Putamen (tissue), 1 donor: ENCODE results near the gene PARP16.
"Not testable (repeated sequence)": the region's sequence is repeated elsewhere in the genome, so short reads cannot be mapped to it uniquely, and the experiment has no call there.

Experiments used
- DNase-seq: peaks from one replicate; pipeline ENCODE4 v3.0.0-alpha.2; 2016; ENCODE audit warnings: low spot score

PARP16 gene

DNA sequence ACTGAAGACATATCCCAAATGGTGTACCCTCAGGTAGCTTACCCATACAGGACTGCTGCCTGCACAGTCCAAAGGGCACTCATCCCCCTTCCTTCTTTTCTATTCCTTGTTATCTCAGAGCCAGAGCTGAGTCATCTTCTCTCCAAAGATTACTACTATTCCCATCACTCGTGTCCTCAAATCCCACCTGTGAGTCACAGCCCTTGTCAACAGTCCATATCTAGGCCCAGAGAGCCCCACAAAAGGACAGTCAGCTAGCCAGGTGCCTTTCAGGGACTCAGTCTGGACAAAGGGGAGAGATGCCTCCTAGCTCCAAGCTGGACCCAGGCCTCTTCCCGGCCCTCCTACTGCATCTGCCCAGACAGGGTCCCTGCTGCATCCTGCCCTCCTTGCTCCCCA lies 11.0 kb downstream of the PARP16 start:
- DNase-seq = no peak

DNA sequence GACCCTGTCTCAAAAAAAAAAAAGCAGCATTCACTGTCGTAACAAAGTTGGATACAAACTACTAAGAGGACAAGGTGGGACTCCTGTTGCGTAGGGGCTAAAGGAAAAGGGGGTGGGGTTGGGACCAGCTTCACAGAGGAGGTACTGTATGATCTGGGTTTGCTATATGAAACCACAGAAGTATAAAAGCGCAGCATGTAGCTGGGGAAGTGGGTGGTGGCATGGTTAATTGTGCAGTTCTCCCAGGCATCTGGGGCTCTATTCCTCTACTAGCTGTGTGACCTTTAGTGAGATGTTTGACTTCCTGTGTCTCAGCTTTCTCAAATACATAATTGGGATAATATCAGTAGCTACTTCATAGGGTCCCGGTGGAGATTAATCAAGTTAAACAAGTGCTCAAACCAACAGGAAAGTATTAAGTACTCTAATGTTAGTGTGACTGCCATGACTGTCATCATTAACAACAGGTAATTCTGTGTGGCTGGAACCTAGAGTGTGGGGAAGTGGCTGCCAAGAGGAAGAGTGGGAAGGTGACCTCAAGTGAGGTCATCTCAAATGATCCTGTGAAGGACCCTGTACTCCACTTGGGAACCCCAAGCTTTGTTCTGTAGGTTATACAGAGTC lies 11.5 kb downstream of the PARP16 start:
- no peak for DNase-seq

DNA sequence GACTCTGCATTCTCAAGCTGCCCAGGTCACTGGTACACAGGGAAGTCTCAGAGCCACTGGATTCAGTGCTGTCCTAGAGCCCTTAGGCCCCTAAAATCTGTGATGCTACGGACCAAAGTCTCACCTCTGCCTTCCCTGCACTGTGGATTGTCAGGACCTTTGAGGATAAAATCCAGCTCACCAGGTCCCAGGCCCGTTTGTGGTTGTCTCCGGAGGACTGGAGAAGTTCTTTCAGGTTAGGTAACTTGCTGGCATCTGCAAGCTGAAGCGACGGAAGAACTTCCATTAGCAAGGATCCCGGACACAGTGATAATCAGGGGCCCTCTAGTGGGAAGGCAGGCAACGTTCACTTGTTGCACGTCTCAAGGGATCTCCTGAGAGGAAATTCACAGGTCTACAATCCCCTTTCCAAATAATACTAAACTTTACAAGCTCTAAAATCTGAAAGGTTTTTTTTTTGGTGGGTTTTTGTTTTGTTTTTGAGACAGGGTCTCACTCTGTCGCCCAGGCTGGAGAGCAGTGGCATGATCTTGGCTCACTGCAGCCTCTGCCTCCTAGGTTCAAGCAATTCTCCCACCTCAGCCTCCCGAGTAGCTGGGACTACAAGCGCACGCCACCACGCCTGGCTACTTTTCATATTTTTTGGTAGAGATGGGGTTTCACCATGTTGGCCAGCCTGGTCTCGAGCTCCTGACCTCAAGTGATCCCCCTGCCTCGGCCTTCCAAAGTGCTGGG lies 15.7 kb downstream of the PARP16 start:
- DNase-seq = peak; percentile 49

DNA sequence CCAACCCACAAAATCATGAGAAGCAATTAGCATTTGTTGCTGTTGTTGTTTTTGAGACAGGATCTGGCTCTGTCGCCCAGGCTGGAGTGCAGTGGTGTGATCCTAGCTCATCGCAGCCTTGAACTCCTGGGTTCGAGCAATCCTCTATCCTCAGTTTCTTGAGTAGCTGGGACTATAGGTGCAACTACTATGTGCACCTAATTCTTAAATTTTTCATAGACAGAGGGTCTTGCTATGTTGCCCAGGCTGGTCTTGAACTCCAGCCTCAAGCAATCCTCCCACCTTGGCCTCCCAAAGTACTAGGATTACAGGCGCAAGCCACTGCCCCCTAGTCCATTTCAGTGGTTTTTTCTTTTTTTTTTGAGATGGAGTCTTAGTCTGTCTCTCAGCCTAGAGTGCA lies 18.3 kb downstream of the PARP16 start:
- no peak for DNase-seq

- no peak for DNase-seq
Measured at GRCh38 chr15:65266469-65266868, 20.2 kb downstream of the PARP16 start.

DNA sequence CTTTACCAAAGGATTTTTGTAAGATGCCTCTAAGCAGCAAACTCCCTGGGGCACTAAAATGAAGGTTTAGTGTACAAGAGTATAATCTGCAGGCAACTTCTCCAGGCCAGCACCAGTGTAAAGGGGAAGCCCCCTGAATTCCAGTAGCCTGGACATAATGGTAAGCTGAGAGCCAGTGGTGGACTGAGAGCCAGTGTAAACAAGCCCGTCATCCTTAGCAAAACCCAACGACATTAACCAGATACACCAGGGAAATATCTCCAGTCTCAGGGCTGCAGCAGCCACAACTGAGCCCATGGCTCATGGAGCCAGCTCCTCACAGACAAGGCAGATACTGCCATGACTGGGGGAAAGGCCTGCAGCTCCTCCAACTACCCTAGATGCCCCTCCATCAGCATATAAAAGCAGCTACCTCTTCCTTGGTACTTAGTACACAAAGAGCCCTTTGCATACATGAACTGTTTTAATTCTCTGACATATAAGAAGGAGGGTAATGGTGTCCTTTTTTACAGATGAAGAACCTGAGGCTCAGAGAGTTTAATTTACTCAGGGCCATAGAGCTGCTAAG lies 21.7 kb downstream of the PARP16 start:
- DNase-seq = no peak

- DNase-seq = no peak
Measured at GRCh38 chr15:65263313-65263712, 23.4 kb downstream of the PARP16 start.

- no peak for DNase-seq
Measured at GRCh38 chr15:65260968-65261367, 25.7 kb downstream of the PARP16 start.

- no peak for DNase-seq
Measured at GRCh38 chr15:65259367-65259797, 27.3 kb downstream of the PARP16 start.

DNA sequence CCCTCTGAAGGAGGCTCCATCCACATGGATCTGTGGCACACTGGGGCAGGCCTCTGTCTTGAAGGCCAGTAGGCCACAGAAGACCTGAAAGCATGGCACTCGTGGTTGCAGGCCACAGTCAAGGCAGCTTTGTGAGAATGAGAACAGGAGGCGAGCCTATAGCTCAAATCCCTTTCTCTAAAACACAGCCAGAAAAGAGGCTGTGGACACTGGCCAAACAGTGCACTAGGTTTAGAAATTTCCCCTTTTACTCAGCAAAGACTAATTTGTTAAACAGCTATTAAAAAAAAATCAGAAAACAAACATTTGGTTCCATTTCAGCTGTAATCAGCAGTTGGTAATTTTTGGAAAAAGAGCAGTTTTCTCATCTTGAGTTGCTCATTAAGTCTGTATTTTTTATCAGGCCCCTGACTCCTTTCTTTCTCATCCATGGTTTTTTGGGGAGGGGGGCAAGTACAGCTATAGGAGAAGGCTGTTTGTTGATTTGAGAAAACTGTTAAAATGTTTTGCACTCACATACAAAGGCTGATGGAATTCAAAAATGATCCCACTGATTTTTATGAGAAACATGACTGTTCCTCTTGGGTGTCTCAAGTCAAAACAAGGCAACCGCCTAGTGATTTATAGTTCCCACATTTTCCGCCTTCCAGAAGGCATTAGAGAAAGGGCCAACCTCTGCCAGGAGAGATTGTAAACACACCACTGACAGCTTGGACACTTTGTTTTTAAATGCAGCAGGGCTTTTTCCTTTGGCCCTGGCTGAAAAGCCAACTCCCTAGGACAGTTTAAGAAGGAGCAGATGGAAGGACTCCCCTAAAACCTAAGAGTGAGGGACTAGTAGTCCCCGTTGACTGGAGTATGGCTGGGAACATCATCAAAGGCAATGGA lies 28.1 kb downstream of the PARP16 start:
- no peak for DNase-seq

- DNase-seq = no peak
Measured at GRCh38 chr15:65255486-65256140, 31.1 kb downstream of the PARP16 start.

GRCh38 chr15:65254758-65255157 lies 31.9 kb downstream of the PARP16 start:
- no peak for DNase-seq

GRCh38 chr15:65254356-65254755 lies 32.3 kb downstream of the PARP16 start:
- DNase-seq = no peak

GRCh38 chr15:65249641-65250040 lies 37.0 kb downstream of the PARP16 start:
- DNase-seq = no peak

GRCh38 chr15:65248511-65249255 lies 38.0 kb downstream of the PARP16 start:
- DNase-seq = no peak

DNA sequence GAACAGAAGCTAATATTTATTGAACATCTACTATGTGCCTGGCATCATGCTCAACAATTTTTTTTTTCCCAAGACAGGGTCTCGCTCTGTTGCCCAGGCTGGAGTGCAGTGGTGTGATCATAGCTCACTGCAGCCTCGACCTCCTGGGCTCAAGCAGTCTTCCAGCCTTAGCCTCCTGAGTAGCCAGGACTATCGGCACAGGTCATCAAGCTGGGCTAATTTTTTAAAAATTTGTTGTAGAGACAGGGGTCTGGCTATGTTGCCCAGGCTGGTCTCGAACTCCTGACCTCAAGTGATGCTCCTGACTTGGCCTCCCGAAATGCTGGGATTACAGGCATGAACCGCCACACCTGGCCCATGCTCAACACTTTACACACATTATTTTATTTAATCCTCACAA lies 39.7 kb downstream of the PARP16 start:
- DNase-seq = no peak

GRCh38 chr15:65246026-65246714 lies 40.5 kb downstream of the PARP16 start:
- DNase-seq = no peak

GRCh38 chr15:65245096-65245856 lies 41.4 kb downstream of the PARP16 start:
- DNase-seq = no peak

GRCh38 chr15:65244638-65245037 lies 42.0 kb downstream of the PARP16 start:
- no peak for DNase-seq

GRCh38 chr15:65236443-65236842 lies 50.2 kb downstream of the PARP16 start:
- not testable (repeated sequence) for DNase-seq
